Measurements from ENCODE around the gene DOCK4.
"Not testable (repeated sequence)": the region's sequence is repeated elsewhere in the genome, so short reads cannot be mapped to it uniquely, and the experiment has no call there.

DOCK4 gene

DNA sequence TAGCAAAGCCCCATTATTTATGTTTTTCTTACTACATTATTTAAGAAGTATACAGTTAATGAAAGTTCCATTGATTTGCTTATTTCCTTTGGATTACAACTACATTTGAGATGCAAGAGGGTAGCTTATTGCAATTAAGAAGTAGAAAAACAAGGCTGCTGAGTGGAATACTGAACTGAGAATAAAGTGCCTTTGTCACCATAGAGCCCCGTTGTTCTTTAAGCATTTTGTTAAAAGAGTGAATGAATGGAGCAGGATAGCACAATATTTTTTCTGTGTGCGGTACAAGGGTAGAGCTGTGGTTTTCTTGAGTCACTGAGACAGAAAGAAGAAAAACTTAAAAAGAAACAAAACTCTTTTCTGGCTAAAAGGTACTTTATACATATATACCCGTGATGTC lies 45.9 kb upstream of the DOCK4 start:
- no peaks in the 10 kb centered on the region for H3K36me3 ChIP-seq
- no peaks in the 10 kb centered on the region for H3K4me1 ChIP-seq
- no peaks in the 10 kb centered on the region for H3K27me3 ChIP-seq
- H3K4me3 ChIP-seq: no peak overlapping the region
- no peak for DNase-seq
- no peak overlapping the region for H3K27ac ChIP-seq
- no peaks in the 10 kb centered on the region for H3K9me3 ChIP-seq
- TF ChIP-seq, protein P1, sequence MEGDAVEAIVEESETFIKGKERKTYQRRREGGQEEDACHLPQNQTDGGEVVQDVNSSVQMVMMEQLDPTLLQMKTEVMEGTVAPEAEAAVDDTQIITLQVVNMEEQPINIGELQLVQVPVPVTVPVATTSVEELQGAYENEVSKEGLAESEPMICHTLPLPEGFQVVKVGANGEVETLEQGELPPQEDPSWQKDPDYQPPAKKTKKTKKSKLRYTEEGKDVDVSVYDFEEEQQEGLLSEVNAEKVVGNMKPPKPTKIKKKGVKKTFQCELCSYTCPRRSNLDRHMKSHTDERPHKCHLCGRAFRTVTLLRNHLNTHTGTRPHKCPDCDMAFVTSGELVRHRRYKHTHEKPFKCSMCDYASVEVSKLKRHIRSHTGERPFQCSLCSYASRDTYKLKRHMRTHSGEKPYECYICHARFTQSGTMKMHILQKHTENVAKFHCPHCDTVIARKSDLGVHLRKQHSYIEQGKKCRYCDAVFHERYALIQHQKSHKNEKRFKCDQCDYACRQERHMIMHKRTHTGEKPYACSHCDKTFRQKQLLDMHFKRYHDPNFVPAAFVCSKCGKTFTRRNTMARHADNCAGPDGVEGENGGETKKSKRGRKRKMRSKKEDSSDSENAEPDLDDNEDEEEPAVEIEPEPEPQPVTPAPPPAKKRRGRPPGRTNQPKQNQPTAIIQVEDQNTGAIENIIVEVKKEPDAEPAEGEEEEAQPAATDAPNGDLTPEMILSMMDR (IDR thresholded peaks at IDR 0.05): no peak
- intact Hi-C loops (cut with DNase I; ENCODE audit: low total_unique reads): no loop called here

DNA sequence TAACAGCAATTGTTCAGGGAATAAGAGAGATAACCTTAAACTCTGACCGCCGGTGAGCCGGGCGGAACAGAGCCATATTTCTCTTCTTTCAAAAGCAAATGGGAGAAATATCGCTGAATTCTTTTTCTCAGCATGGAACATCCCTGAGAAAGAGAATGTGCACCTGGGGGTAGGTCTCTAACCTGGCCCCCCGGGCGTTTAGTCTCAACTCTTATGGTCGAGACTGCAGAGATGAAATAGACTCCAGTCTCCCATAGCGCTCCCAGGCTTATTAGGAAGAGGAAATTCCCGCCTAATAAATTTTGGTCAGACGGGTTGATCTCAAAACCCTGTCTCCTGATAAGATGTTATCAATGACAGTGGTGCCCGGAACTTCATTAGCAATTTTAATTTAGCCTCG lies 43.8 kb upstream of the DOCK4 start:
- H3K9me3 ChIP-seq; H3K4me3 ChIP-seq; DNase-seq; intact Hi-C loops (cut with DNase I; ENCODE audit: low total_unique reads); H3K27ac ChIP-seq; H3K4me1 ChIP-seq; H3K27me3 ChIP-seq; H3K36me3 ChIP-seq: not testable (repeated sequence)

DNA sequence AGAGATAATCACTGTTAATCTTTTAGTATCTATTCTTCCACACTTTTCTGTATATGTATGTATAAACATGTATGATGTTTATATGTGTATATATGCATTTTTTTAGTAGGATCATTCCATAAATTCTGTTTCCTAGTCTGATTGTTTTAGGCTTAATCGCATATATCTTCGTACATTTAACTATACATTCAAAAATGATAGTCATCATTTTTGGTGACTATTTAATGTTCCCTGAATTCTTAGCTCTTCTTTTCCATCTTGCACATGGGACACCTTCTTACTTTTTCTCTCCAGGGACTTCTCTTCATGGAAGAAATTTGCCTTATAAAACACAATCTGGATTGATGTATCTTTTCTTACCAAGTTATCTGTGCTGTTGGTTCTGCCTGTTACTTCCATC lies 42.4 kb upstream of the DOCK4 start:
- no peak overlapping the region for H3K27ac ChIP-seq
- H3K36me3 ChIP-seq: no peaks in the 10 kb centered on the region
- intact Hi-C loops (cut with DNase I; ENCODE audit: low total_unique reads): no loop called here
- DNase-seq: no peak
- no peaks in the 10 kb centered on the region for H3K27me3 ChIP-seq
- no peak overlapping the region for H3K4me3 ChIP-seq
- no peaks in the 10 kb centered on the region for H3K4me1 ChIP-seq
- no peaks in the 10 kb centered on the region for H3K9me3 ChIP-seq
- TF ChIP-seq, protein P1 (IDR thresholded peaks at IDR 0.05): no peak

DNA sequence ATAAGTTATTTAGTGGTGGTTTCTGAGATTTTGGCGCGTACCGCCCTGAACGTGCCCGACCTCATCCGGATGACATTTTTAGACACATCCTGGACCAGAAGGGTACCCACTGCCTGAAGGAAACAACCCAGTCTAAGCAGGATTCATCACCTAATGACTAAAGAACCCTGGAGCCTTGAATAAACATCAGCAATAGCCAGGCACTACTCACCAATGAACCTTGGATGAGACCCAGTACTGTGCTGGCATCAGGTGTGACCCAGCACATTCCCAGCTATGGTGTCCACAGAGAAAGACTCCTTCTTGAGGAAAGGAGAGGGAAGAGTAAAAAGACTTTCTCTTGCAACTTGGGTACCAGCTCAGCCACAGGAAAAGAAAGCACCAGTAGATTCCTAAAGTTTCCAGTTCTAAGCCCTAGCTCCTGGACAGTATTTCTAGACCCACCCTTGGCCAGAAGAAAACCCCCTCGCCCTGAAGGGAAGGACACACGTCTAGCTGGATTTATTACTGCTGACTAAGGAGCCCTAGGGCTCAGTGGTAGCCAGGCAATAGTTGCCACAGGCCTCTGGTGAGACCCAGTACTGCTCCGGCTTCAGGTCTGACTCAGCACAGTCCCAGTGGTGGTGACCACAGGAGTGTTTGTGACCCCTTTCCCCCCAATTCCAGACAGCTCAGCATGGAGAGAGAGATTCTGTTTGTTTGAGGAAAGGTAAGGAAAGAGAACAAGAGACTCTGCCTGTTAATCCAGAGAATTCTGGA lies 32.8 kb upstream of the DOCK4 start:
- intact Hi-C loops (cut with DNase I; ENCODE audit: low total_unique reads): no loop called here
- Histone ChIP-seq H3K27me3 (no peaks in the 10 kb centered on the region), H3K4me3 (no peak overlapping the region), H3K9me3 (no peaks in the 10 kb centered on the region), H3K36me3 (no peaks in the 10 kb centered on the region), H3K4me1 (no peaks in the 10 kb centered on the region), H3K27ac (no peak overlapping the region)
- DNase-seq: no peak
- TF ChIP-seq, protein P1 (IDR thresholded peaks at IDR 0.05): no peak

DNA sequence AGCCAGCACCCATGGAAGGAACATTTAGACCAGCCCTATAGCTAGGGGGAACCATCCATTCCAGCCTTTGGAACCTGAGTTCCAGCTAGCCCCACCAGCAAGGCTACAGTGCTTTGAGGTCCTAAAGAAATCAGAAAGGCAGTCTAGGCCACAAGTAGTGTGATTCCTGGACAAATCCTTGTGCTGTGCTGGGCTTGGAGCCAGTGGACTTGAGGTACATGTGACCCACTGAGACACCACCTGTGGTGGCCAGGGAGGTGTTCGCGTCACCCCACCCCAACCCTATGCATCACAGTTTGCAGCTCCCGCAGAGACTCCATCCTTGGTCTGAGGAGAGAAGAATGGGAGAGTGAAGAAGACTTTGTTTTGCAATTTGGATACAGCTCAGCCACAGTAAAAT lies 32.1 kb upstream of the DOCK4 start:
- TF ChIP-seq, protein P1 (IDR thresholded peaks at IDR 0.05): no peak
- H3K4me3 ChIP-seq: no peak overlapping the region
- no peak for DNase-seq
- intact Hi-C loops (cut with DNase I; ENCODE audit: low total_unique reads): no loop called here
- H3K27ac ChIP-seq: no peak overlapping the region
- H3K9me3 ChIP-seq: no peaks in the 10 kb centered on the region
- H3K27me3 ChIP-seq: no peaks in the 10 kb centered on the region
- H3K4me1 ChIP-seq: no peaks in the 10 kb centered on the region
- H3K36me3 ChIP-seq: no peaks in the 10 kb centered on the region

DNA sequence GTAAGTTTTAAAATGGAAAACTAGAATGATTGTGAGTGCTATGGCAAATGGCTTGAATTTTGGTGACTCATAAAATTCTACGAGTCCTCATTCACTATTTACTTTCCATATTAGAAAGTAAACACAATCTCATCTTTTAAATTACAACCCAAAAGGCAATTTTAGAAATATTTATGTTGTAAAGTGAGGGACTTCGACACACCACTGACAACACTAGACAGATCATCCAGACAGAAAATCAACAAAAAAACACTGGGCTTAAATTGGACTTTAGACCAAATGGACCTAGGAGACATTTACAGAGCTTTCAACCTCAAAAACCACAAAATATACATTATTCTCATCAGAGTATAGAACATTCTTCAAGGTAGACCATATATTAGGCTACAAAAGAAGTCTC lies 30.4 kb upstream of the DOCK4 start:
- Histone ChIP-seq H3K4me1 (no peaks in the 10 kb centered on the region), H3K4me3 (no peak overlapping the region), H3K9me3 (no peaks in the 10 kb centered on the region), H3K36me3 (no peaks in the 10 kb centered on the region), H3K27ac (no peak overlapping the region), H3K27me3 (no peaks in the 10 kb centered on the region)
- TF ChIP-seq, protein P1 (IDR thresholded peaks at IDR 0.05): no peak
- intact Hi-C loops (cut with DNase I; ENCODE audit: low total_unique reads): no loop called here
- DNase-seq: no peak
